GM19351 (cell line): ENCODE measurements around the gene TPM1.
"Not testable (repeated sequence)": the region's sequence is repeated elsewhere in the genome, so short reads cannot be mapped to it uniquely, and the experiment has no call there.

ENCODE experiments used
- ATAC-seq: cut with Tn5 transposase; IDR thresholded peaks from one replicate; pipeline ENCODE4 v1.9.1; 2021; ENCODE audit warnings: mild to moderate bottlenecking, moderate library complexity; ENCODE audit not compliant: unreplicated experiment

The TPM1 gene

DNA sequence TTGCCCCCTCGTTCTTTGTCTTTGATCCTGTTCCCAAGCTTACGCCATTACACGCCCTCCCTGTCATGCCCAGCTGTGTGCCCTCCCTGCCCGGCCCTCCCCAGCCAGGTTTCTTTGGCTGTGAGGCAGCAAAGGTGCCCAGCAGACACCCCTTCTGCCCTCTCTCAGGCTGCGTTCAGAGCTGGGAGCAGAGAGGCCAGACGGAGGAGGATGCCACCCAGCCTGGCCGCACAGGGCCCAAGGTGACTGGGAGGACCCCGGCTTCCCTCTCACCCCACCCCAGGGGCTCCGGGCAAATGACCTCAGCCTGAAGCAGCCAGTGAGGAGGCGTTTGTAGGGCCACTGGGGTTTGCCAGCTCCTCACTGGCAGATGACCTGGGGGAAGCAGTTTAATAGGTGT lies 48.3 kb downstream of the TPM1 start:
- no peak for ATAC-seq

DNA sequence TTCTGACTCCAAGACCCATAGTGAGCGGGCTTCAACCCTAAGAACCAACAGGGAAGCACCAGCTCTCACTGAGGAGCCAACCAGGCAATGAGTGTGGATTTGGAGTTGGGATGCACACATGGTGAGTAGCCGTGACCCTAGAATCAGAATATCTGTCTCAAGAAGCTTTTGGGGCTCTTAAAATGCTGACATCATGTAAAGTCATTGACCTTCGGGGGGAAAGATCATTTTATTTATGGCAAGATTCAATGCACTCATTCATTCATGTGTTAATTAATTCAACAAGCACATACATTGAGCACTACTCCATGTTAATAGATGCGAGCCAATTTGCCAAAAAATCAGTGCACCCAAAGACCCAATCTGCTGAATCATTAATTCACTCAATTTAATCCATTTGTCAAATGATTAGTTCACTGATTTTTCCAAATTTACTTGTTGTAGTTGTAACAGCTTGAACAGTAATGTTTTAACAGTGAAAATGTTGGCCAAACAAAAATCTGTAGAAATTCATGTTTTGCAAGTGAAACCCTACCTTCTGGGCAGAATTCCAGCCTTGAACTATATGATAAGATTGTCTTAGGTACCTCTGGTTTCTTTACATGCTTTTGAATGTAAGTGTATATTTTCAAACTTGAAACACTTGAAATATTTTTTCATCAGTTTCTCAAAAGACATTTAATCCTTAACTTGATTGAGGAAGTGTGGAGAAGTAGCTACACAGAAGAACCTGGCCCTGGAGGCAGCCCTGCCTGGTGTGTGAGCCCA lies 49.3 kb downstream of the TPM1 start:
- ATAC-seq, result no peak

DNA sequence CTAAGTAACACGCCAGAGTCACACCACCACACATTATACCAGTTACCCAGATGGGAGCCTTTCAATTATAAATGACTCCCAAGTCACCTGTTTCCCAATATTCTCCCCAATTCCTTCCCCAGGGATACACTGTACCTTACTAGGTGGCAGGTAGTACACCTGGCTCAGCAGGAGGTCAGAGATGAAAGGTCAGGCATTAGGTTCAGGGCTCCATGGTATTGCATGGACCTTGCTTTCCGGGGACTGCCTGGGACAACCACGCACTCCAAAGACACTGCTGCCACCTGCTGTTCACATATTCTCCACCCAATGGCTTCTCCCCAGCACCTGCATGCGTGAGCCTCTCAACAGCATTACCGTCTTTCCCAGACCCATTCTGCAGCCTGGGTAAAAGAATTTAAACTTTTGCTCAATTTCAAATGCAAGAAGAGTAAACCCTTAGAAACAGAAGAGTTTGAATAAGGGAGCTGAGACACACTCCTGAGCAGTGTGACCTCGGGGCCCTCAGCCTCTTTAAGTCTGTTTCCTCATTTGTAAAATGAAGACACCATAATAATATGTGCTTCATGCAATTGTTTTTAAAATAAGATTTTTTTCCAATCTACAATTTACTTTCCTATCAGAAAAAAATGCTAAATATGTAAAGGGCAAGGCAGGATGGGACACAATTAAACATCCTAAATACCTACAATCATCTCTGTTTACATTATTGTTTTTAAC lies 51.1 kb downstream of the TPM1 start:
- ATAC-seq, result no peak

DNA sequence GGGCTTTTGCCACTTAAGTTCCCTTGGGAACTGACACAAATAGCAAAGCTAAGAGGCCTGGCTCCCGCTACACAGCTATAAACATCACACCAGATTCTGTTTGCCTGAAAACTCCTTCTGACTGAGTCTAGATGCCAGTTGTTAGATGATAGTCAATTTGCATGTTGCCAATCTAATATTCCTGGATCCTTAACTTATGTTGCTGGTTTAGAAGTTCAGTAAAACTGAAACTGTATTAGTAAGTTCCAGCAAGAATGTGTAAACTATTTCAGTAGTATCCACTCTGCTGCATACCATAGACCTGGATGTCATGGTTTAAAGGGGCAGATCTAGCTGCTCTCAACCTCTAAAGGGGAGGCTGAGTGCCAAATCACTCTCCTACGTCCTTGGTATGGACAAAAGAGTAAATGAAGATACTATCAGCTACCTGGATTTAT lies 52.0 kb downstream of the TPM1 start:
- ATAC-seq, result no peak

DNA sequence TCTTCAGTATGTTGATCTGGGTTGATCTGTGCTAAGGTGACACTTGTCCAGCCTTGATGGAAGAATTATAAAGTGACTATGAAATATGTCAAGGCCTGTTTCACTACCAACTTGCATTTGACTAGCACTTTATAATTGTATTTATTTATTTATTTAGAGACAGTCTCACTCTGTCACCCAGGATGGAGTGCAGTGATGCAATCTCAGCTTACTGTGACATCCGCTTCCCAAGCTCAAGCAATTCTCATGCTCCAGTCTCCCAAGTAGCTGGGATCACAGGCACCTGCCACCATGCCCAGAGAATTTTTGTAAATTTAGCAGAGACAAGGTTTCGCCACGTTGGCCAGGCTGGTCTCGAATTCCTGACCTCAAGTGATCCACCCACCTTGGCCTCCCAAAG lies 53.6 kb downstream of the TPM1 start:
- no peak for ATAC-seq

DNA sequence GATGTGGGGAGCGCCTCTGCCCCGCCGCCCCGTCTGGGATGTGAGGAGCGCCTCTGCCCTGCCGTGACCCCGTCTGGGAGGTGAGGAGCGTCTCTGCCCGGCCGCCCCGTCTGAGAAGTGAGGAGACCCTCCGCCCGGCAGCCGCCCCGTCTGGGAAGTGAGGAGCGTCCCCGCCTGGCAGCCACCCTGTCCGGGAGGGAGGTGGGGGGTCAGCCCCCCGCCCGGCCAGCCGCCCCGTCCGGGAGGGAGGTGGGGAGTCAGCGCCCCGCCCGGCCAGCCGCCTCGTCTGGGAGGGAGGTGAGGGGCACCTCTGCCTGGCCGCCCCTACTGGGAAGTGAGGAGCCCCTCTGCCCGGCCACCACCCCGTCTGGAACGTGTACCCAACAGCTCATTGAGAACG lies 56.4 kb downstream of the TPM1 start:
- ATAC-seq, result not testable (repeated sequence)

DNA sequence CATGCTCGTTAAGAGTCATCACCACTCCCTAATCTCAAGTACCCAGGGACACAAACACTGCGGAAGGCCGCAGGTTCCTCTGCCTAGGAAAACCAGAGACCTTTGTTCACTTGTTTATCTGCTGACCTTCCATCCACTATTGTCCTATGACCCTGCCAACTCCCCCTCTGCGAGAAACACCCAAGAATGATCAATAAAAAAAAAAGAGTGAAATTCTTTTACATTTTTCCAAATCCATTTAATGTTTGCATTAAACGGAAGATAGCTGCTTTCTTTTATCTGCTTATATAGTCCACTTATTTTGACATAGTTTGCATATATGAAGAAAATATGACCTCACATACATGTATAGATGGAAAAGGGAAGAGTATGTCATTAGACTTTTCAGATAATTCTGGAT lies 57.0 kb downstream of the TPM1 start:
- not testable (repeated sequence) for ATAC-seq

DNA sequence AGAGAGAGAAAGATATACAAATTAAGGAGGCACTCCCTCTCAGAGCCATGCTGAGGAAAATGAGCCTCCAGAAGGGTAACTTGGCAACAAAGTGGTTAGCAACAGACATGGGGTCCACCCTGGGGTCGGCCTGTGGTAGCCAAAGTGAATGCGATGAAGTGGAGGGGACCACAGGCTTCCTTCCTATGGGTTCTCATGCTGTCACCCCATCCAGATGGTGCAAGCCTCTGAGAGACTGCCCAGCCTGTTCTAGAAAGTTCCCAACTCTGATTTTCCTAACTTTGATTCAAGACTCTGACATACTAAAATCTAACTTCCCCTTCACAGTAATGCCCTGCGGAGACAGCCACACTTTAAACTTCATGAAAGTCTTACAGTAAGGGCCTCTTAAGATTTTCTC lies 60.9 kb downstream of the TPM1 start:
- ATAC-seq, result no peak

DNA sequence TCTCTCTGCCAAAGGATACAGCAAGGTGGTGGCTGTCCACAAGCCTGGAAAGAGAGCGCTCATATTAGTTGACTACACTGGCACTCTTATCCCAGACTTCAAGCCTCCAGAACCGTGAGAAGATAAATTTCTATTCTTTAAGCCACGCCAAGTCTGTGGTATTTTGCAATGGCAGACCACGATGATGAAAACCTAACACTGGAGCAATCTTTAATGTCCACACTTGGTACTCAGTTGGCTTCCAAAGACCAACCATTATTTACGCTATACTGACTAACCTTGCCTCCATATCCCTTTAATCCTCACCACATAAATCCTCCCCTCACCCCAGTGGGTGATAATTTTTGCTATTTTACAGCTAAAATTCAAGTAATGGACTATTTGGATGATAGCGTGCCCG lies 62.2 kb downstream of the TPM1 start:
- ATAC-seq, result no peak

DNA sequence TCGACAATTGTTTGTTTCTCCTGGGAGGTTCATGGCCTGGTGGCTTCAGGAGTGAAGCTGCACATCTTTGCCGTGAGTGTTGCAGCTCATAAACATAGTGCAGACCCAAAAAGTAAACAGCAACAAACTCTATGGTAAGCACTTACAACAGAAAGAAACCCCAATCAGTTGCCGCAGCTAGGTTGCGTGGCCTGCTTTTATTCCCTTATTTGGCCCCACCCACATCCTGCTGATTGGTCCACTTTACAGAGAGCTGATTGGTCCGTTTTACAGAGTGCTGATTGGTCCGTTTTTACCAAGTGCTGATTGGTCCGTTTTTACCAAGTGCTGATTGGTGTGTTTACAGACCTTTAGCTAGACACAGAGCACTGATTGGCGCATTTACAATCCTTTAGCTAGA lies 62.8 kb downstream of the TPM1 start:
- ATAC-seq, result not testable (repeated sequence)

DNA sequence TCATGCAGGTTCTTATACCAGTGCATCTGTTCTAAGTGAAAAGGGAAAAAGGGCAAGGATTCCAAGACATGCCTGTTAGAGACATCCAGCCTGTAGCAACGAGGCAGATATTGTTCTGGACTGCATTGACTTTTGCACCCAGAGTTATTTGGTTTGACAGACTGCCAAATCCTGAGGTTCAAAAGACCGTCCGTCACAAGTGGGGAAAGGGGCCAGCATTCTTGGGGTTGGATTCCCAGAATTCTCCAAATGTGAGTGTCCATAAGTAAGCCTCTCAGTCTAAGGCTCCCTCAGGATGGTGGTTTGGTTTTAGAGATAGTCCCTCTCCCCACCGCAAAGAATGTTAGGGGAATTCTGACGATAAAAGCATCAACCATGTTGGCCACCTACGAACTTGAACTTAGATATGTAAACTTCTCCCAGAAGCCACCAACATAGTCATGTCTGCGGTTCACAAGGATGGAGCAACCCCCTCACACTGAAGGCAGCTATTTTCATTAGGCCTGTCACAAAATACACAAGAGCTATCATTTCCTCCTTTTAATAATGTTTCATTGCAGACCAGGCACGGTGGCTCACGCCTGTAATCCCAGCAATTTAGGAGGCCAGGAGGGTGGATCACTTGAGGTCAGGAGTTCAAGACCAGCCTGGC lies 65.5 kb downstream of the TPM1 start:
- ATAC-seq, result no peak

DNA sequence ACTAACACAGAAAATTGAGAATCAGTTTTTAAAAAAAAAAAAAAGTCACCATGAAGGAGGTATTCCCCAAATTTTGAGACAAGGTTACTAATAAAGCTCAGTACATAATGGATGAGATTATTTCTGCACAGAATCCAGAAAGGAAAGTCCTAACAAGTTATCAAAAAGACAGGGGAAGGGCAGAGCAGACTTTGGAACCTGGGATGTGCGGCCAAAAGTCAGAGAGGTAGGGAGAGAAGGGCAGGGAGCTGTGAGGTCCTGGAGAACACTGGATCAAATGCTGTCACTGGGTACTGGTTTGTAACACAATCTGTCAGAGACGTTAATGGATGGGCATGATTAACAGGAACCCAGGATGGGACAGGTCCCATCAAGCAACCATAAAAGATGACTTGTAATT lies 67.0 kb downstream of the TPM1 start:
- ATAC-seq, result no peak

DNA sequence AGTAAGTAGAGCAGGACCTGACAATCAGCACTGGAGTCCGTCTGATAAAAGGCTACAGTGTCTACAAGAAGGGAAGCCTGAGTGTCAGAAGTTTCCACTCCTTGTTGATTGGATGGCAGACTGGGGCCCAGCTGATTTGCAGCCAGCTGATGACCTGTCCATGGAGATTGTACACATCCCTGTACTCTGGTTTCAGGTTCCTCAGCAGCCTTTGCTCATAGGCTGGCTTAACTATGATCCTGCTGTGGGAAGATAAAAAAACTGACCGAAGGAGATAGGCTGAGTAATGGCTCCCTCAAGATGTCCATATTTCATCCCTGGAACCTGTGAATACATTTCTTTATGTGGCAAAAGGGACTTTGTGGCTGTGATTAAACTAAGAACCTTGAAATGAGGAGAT lies 67.4 kb downstream of the TPM1 start:
- ATAC-seq, result no peak

DNA sequence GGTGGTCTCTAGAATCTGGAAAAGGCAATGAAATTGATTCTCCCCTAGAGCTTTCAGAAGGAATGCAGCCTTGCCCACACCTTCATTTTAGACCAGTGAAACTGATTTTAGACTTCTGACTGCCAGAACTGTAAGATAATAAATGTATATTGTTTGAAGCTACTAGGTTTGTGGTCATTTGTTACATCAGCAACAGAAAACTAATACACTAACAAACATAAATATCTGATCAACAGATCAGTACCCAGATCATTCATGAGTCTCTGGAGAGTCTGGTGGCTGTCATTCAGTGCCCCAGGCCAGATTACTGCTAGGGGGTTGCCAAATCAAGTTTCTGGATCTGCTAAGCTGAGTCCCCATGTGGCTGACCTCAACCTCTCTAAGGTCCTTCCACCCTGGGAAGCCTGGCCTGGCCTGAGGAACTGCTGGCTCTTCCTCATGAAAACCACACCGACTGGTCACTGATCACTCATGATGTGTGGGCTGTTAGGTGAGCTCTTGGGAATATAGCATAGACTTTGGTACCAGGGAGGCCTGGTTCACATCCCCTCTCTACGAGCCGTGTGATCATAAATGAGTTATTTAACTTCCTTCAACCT lies 68.0 kb downstream of the TPM1 start:
- no peak for ATAC-seq

DNA sequence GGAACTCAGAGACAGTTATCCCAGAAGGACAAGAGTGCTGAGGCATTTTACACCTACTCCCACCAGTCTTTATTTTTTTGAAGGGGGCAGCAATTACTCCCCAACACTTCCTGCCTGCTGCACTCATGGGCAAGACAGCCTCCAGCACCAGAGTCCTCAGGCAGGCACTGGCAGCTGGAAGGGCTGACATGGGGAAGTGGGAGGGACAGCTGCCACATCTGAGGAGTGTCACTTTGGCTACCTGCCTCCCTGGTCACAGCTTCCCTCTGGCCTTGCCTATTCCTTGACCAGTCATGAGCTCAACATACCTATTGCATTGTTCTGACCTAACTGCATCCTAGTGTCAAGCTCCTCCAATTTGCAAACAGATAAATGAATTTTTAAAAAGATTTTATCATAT lies 68.9 kb downstream of the TPM1 start:
- ATAC-seq, result no peak

DNA sequence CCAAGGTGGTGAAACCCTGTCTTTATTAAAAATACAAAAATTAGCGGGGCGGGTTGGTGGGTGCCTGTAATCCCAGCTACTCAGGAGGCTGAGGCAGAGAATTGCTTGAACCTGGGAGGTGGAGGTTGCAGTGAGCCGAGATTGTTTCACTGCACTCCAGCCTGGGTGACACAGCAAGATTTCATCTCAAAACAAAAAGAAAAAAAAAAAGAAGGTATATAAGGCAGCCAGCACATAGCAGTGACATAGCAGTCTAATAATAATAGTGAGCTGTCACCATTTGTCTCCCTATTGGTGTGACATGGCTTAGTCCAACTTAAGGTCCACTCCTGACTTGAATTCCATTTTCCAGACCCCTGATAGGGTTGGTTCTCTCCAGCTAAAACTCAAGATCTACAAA lies 70.3 kb downstream of the TPM1 start:
- ATAC-seq, result no peak

DNA sequence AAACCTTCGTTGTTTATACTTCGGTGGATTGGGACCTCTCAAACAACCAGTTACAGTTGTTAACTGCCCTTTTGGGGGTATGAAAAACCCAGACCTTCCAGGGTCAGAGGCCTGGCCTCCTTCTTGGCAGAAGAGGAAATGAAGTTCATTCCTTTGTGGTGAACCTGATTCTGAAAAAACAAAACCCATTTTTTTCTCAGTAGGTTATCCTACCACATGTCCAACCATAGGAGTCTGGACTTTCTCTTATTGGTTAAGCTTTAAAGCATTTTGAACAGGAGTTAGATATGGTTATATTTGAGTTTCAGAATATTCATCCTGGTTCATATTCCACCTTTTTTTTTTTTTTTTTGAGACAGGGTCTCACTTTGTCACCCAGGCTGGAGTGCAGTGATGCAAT lies 71.9 kb downstream of the TPM1 start:
- ATAC-seq, result no peak
